ENCODE measurements around the gene KRT222. TPM values are rescaled to one million over a fixed set of nuclear protein-coding genes. Genes with fewer than 3 reads are reported as not detected.

KRT222 gene
- total and polyA plus RNA-seq, 2 of the 13 experiments (the other 11 are each of a cell fraction or from before 2014, with no cell fraction given) = not detected

DNA sequence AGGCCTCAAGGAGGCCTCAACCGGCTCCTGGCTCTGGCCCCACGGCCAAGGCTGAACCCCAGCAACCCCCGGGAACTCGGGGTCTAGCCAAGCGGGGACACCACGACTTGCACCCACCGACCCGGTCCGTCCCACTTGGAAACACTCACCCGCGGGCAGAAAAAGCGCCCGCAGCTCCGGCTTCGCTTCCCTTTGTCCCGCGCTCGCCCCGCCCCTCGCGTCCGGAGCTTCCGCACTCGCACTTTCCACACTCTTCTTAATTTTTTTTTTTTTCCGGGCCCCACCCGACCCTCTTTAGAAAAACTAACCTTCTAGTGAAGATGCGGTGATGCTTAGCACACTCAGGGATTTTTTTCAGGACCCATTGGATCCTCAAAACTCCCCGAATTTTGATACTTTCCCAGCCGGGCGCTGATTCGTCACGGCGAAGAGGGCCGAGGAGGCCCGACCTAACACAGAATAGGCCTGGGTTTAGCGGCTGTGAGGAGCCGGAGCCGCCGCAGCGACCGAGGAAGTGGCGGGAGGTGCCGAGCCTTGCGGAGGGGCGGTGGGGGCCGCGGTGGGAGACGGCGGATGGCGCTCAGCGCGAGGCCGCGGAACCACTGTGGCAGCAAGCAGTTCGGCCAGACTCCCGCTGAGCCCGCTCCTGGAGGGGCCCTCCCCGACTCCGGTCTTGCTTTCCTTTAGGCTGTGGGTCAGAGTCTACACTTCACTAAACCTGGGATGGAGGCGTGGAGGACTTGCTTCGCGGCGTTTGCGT, 17.2 kb downstream of the KRT222 start, which contains the start of gene SMARCE1 (continued):
- TF ChIP-seq, protein P1, sequence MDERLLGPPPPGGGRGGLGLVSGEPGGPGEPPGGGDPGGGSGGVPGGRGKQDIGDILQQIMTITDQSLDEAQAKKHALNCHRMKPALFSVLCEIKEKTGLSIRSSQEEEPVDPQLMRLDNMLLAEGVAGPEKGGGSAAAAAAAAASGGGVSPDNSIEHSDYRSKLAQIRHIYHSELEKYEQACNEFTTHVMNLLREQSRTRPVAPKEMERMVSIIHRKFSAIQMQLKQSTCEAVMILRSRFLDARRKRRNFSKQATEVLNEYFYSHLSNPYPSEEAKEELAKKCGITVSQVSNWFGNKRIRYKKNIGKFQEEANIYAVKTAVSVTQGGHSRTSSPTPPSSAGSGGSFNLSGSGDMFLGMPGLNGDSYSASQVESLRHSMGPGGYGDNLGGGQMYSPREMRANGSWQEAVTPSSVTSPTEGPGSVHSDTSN (CRISPR knock-in tag; IDR thresholded peaks at IDR 0.05) = no peak
- TF ChIP-seq RBM39 (IDR thresholded peaks at IDR 0.05; ENCODE audit: low read depth, low read length, poor library complexity, severe bottlenecking) (peak; percentile 96), ZFP62 (CRISPR knock-in tag; IDR thresholded peaks at IDR 0.05) (no peak), NR3C1 (CRISPR knock-in tag; IDR thresholded peaks at IDR 0.05) (no peak), ZNF326 (CRISPR knock-in tag; IDR thresholded peaks at IDR 0.05; ENCODE audit: borderline replicate concordance) (no peak), EEA1 (CRISPR knock-in tag; IDR thresholded peaks at IDR 0.05; ENCODE audit: borderline replicate concordance) (no peak), POGK (CRISPR knock-in tag; conservative IDR thresholded peaks at IDR 0.05) (peak; percentile 53; the same call in 1 of the 2 replicates), SETDB1 (CRISPR knock-in tag; IDR thresholded peaks at IDR 0.05; ENCODE audit: borderline replicate concordance) (no peak), ZUFSP (CRISPR knock-in tag; IDR thresholded peaks at IDR 0.05; ENCODE audit: borderline replicate concordance) (no peak), ZFP82 (CRISPR knock-in tag; IDR thresholded peaks at IDR 0.05; ENCODE audit: borderline replicate concordance) (peak; percentile 34; the same call in 1 of the 2 replicates), JUN (CRISPR knock-in tag; IDR thresholded peaks at IDR 0.05) (no peak), POLR2A (IDR thresholded peaks at IDR 0.05; ENCODE audit: insufficient read depth in 1 of 2, low read depth in 2 of 2, low read length in 2 of 2) (peak in 1 of 2 experiments; percentile 58; a peak in 3 of 4 replicates), PREB (CRISPR knock-in tag; IDR thresholded peaks at IDR 0.05) (no peak), ZNF547 (CRISPR knock-in tag; IDR thresholded peaks at IDR 0.05) (peak; percentile 82; the same call in 1 of the 2 replicates), RCOR2 (CRISPR knock-in tag; IDR thresholded peaks at IDR 0.05) (no peak)
- TF ChIP-seq, protein P2, sequence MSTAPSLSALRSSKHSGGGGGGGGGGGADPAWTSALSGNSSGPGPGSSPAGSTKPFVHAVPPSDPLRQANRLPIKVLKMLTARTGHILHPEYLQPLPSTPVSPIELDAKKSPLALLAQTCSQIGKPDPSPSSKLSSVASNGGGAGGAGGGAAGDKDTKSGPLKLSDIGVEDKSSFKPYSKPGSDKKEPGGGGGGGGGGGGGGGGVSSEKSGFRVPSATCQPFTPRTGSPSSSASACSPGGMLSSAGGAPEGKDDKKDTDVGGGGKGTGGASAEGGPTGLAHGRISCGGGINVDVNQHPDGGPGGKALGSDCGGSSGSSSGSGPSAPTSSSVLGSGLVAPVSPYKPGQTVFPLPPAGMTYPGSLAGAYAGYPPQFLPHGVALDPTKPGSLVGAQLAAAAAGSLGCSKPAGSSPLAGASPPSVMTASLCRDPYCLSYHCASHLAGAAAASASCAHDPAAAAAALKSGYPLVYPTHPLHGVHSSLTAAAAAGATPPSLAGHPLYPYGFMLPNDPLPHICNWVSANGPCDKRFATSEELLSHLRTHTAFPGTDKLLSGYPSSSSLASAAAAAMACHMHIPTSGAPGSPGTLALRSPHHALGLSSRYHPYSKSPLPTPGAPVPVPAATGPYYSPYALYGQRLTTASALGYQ (CRISPR knock-in tag; IDR thresholded peaks at IDR 0.05) = no peak; the same call in 1 of the 2 replicates
- TF ChIP-seq, protein P3, sequence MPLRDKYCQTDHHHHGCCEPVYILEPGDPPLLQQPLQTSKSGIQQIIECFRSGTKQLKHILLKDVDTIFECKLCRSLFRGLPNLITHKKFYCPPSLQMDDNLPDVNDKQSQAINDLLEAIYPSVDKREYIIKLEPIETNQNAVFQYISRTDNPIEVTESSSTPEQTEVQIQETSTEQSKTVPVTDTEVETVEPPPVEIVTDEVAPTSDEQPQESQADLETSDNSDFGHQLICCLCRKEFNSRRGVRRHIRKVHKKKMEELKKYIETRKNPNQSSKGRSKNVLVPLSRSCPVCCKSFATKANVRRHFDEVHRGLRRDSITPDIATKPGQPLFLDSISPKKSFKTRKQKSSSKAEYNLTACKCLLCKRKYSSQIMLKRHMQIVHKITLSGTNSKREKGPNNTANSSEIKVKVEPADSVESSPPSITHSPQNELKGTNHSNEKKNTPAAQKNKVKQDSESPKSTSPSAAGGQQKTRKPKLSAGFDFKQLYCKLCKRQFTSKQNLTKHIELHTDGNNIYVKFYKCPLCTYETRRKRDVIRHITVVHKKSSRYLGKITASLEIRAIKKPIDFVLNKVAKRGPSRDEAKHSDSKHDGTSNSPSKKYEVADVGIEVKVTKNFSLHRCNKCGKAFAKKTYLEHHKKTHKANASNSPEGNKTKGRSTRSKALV (CRISPR knock-in tag; IDR thresholded peaks at IDR 0.05) = no peak; the same call in 1 of the 2 replicates
- TF ChIP-seq, protein P4, sequence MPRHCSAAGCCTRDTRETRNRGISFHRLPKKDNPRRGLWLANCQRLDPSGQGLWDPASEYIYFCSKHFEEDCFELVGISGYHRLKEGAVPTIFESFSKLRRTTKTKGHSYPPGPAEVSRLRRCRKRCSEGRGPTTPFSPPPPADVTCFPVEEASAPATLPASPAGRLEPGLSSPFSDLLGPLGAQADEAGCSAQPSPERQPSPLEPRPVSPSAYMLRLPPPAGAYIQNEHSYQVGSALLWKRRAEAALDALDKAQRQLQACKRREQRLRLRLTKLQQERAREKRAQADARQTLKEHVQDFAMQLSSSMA (CRISPR knock-in tag; IDR thresholded peaks at IDR 0.05) = no peak

All from HepG2 (cell line).